HG02610 (cell line): ENCODE data around the gene TMPRSS9.
"Not testable (repeated sequence)": the region's sequence is repeated elsewhere in the genome, so short reads cannot be mapped to it uniquely, and the experiment has no call there.

ENCODE experiments used
- ATAC-seq: cut with Tn5 transposase; IDR thresholded peaks from one replicate; pipeline ENCODE4 v1.9.1; 2021; ENCODE audit warnings: mild to moderate bottlenecking, moderate library complexity; ENCODE audit not compliant: unreplicated experiment

TMPRSS9 gene

GRCh38 chr19:2341244-2341751, 18.8 kb upstream of the TMPRSS9 start:
- ATAC-seq = no peak

DNA sequence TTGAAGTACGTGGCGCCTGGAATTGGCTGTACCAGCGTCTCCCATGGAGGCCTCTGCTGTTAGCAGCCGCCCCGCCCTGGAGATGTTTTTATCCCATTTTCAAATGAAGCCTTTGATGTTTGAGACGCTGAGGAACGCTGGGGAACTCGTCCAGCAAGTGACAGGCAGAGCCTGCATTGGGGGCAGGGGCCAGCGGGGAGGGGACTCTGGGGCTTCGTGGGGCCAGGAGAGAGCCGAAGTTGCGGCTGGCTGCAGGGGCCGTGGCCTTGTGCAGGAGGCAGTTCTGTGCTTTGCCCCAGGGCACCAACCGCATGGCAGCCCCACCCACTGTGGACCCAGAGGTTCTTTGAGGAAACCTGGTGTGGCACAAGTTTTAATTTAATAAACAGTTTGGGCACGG, 18.1 kb upstream of the TMPRSS9 start:
- no peak for ATAC-seq

DNA sequence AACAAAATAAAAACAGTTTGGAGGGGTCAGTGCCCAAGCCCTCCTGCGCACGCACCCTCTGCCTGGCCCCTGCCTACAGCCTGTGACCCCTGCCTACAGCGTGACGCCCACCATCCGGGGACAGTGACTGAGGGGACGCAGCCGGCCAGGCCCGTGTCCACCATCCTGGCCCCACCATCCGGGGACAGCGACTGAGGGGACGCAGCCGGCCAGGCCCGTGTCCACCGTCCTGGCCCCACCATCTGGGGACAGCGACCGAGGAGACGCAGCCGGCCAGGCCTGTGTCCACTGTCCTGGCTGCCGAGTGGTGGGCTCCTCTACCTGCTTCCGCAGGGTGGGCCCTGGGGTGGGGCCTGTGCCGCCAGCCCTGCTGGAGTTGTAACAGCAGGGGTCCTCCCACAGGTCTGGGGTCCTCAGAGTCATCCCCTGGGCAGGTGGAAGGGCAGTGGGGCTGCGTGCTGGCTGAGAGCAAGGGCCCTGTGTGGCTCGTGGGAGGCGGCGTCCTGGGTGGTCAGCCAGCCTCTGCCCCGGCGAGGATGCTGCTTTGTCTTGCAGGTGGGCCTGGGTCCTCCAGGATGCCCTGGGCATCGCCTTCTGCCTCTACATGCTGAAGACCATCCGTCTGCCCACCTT, 17.3 kb upstream of the TMPRSS9 start:
- no peak for ATAC-seq

GRCh38 chr19:2343289-2343982, 16.6 kb upstream of the TMPRSS9 start:
- ATAC-seq = no peak

- no peak for ATAC-seq
Observed at GRCh38 chr19:2344381-2344870, 15.6 kb upstream of the TMPRSS9 start.

DNA sequence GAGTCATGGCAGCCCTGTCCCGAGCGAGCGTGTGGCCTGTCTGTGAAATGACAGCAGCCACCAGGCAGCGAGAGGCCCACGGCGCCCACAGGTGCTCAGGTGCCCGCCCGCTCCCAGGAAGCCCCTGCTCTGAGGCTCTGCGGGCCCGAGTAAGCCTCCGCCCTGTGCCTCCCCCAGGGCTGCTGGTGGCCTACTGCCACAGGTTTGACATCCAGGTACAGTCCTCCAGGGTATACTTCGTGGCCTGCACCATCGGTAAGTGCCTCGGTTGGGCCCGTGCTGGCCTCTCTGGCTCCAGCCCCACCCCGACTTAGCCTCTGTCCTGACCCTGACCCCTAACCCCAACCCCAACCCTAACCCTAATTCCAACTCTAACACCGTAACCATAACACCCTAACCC, 15.0 kb upstream of the TMPRSS9 start:
- ATAC-seq = no peak

GRCh38 chr19:2345794-2346663, 14.0 kb upstream of the TMPRSS9 start:
- no peak for ATAC-seq

DNA sequence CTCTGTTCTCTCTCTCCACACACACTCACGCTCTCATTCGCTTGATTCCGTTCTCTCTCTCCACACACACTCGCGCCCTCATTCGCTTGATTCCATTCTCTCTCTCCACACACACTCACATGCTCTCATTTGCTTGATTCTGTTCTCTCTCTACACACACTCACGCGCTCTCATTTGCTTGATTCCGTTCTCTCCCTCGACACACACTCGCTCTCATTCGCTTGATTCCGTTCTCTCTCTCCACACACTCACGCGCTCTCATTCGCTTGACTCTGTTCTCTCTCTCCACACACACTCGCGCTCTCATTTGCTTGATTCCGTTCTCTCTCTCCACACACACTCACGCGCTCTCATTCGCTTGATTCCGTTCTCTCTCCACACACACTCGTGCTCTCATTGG, 10.2 kb upstream of the TMPRSS9 start:
- not testable (repeated sequence) for ATAC-seq

DNA sequence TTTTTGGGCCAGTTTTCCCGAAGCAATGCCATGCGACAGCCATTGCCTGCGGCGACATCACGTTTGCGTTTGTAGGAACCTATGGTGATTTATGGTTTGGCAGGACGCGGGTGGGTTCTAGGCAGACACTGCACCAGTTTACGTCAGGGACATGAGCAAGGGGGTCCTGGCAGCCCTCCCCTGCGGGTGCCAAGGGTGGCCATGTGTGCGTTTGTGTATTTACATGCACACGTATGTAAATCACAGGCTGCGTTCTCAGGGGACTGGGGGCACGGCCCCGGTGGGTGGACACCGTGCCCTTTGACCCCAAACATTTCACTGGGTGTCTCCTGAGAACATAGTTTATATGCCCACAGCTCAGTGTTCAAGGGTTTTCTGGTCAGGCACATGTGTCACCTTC, 9.4 kb upstream of the TMPRSS9 start:
- no peak for ATAC-seq

DNA sequence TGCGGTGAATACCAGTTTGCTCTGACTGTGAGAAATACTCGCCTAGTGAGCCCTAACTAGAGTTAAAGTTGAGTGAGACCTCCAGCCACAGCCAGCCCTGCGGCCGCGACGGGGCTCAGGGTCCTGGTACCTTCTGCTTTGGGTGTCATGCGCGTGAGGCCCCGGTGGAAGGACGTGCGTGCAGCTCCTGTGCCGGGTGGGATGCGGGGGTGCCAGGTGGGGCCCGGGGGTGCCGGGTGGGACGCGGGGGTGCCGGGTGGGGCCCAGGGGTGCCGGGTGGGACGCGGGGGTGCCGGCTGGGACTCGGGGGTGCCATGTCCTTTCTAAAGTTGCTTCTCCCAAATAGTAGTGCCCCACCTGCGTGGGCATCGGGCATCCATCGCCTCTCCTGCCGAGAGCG, 8.5 kb upstream of the TMPRSS9 start:
- no peak for ATAC-seq

DNA sequence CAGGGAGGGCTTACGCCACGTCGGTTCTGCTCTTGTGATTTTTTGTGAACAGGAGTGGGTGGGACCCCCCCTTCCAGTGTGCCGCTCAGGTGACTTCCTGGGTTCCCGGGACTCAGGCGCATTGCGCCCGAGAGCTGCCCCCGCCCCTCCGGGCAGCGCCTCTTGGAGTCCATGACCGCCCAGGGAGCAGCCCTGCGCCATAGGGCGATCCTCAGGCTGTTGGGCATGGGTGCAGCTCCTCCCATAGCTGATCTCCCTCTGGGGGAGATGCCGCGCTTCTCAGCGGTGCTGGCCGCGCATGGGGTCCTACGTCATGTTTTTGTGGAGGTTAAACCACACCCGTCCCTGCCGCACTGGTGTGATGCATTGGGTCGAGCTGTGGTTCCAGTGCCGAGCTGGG, 7.9 kb upstream of the TMPRSS9 start:
- ATAC-seq = no peak

DNA sequence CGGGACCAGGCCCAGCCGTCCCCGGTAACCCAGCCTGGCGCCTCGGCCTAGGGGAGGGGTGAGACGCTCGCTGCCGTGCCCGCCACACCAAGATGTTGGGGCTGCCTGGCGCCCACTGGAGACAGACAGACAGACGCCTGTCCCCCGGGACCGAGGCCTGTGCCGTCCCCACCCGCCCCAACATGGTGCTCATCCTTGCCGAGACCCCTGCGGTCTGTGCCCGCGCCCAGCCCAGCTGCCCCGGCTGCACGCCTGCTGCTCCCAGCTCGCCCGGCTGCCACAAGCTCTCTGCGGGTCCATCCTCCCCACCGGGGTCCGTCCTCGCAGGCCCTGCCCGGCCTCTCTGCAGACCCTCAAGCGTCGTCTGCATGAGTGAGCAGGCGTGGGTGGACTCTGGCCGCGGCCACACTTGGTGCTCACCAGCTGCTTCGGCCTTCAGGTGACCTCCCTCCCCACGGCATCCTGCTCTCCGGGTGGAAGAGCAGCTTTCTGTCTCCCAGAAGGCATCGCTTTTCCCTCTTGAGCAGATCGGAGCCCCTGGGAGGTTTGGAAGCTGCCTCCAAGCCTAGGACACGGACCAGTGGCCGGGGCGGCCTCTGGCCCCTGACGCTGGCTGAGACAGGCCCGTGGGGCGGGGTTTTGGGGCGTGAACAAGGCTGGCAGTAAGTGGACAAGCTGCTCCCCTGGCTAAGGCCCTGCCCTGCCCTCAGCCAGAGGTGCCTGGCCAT, 6.7 kb upstream of the TMPRSS9 start:
- no peak for ATAC-seq

- no peak for ATAC-seq
Observed at GRCh38 chr19:2353887-2354592, 6.0 kb upstream of the TMPRSS9 start.

- no peak for ATAC-seq
Observed at GRCh38 chr19:2354670-2355069, 5.4 kb upstream of the TMPRSS9 start.

- no peak for ATAC-seq
Observed at GRCh38 chr19:2355168-2356035, 4.7 kb upstream of the TMPRSS9 start.

DNA sequence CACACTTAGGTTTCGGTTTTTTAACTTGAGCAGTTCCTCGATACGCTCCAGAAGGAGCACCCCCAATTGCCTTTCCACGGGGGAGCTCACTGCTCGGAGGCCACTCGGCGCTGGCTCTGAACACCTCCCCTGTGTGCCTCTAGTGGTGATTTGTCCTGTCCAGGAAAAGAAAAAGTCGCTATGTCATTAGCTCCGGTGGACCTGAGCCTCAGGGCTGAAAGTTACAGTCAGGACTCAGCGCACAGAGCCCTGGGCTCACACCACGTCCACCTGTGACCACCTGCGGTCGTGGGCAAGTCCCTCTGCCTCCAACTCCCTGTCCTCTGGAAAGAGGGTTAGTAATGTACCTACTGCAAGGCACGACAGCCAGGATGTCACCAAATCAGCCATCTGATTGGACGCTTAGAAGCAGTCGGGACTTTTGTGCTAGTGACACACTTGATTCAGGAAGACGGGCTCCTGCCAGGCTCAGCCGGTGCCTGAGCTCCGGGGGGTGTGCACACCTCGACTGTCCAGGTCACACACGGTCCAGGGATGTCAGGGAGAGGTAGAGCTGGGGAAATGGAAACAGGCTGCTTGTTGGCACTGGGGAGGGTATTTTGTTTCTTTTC, 3.9 kb upstream of the TMPRSS9 start:
- no peak for ATAC-seq

DNA sequence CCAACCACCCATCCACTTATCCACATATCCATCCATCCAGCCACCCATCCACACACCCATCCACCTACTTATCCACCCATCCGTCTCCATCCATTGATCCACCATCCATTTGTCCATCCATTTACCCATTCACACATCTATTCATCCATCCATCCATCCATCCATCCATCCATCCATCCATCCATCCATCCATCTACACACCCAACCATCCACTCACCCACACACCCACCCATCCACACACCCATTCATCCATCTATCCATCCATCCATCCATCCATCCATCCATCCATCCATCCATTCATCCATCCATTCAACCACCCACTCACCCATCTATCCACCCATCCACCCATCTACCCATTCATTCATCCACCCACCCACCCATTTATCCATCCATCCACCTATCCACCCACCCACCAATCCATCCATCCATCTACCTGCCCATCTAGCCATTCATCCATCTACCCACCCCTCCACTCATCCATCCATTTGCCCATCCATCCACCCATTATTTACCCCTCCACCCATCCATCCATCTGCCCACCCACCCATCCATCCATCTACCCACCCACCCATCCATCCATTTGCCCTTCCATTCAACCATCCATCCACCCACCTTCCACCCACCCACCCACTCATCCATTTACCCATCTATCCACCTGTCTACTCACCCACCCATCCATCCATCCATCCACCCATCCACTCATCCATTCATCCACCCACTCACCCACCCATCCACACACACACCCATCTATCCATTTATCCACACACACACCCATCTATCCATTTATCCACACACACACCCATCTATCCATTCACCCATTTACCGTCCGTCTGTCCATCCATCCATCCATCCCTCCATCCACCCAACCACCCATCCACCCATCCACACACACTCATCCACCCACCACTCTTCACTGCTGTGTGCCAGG, 2.5 kb upstream of the TMPRSS9 start:
- ATAC-seq = no peak
